ENCODE results near the gene SLC66A1.
"Not testable (repeated sequence)": the region's sequence is repeated elsewhere in the genome, so short reads cannot be mapped to it uniquely, and the experiment has no call there.

The SLC66A1 gene, protein sequence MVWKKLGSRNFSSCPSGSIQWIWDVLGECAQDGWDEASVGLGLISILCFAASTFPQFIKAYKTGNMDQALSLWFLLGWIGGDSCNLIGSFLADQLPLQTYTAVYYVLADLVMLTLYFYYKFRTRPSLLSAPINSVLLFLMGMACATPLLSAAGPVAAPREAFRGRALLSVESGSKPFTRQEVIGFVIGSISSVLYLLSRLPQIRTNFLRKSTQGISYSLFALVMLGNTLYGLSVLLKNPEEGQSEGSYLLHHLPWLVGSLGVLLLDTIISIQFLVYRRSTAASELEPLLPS

GRCh38 chr1:19311931-19312781 is at the start of gene SLC66A1, which contains the start of gene AKR7A2:
Gene SLC66A1, plus strand, starts transcription at chr1:19312326. Its CDS starts 5,352 bp downstream, at chr1:19317678.
Gene AKR7A2, minus strand, starts transcription at chr1:19312144. Its CDS starts 20 bp downstream, at chr1:19312124.
- DNase-seq (ENCODE audit: low spot score), result peak; percentile 95

- no peak for DNase-seq (ENCODE audit: low spot score)
Measured at GRCh38 chr1:19262744-19263143, 49.4 kb upstream of the SLC66A1 start.

- DNase-seq (ENCODE audit: low spot score), result no peak
Measured at GRCh38 chr1:19268445-19268844, 43.7 kb upstream of the SLC66A1 start.

DNA sequence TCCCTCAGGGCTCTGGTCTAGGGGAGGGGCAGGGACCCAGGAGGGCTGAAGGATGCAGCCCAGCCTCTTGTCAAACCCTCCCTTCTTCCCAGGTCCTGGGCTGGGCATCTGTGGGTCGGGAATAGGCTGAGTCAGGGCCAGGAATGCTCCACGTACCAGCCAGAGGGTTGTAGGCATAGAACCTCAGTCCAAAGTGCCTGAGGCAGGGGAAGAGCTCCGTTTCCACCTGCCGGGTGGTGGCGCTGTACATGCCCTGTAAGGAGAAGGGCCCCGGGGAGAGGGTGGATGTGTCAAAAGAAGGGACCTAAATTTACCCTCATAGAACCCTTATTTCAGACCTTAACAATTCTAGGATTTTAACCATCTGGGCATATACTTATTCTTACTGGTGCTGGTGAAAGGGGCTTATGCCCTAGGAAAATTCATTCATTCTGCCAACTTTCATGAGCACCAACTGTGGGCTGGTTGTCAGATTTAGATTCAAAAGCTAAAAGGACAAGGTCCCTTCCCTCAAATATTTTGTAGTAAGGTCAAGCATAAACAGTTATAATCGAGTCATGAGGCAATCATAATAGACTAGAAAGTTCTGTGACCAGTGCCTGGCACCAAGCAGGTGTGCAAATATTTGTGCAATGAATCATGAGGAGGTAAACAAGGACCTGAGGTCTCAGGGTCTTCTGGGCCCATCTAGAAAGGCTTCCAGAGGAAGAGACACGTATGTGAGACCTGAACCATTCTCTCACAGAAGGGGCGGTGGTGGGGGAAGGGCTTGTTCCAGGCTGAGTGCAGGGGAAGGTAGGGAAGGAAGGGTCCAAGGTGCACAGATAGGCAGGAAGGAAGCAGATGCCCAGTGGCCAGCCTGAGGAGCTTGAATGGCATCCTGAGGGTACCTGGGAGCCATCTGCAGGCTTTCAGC is 42.4 kb upstream of the SLC66A1 start:
- DNase-seq (ENCODE audit: low spot score), result not testable (repeated sequence)

GRCh38 chr1:19270343-19270730 is 41.8 kb upstream of the SLC66A1 start:
- not testable (repeated sequence) for DNase-seq (ENCODE audit: low spot score)

DNA sequence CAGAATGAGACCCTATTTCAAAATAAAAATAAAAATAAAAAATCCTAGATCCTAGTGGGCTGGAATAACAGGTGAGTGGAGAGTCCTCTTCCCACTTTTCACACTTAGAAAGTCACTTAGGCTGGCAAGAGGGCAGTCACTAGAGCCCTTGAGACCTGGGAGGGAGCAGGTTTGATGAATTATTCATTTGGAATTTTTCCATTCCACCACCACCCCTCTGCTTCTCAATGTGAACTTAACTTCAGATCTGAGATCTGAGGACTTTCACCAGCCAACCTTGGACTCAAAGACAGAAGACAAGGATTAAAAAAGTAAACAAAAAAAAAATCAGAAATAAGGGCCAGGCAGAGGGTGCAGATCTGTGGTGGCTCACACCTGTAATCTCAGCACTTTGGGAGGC is 40.1 kb upstream of the SLC66A1 start:
- no peak for DNase-seq (ENCODE audit: low spot score)

DNA sequence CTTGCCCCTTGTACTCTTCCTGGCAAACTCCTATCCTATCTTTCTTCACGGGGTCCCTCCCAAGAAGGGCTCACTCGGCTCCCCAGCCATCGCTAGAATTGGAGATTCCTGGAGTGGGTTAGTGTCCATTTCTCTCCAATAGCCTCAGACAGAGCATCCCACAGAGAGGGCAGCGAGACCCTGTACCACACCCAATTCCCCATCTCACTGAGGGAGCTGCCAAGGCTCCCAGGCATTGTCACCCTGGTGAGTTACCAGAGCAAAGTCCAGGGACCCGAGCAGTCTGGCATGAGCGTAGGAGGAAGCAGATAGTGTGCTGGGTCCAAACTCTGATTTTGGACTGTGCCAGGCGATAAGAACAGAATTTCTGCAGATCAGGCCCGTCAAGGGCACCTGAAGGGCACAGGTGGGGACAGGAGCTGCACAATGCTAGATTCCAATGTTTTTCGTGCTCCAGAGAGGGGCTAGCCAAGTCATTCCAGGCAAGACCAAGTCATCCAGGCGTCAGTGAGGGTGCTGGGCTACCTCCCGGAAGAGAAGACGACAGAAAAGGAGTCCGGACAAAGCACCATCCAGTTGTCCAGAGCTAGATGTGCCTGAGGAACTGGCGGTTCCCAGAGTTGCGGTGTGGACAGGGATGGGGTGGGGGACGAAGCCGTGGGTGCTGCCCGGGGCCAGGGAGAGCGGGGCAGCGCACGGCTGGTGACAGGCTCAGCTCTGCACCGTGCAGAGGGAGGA is 38.9 kb upstream of the SLC66A1 start:
- no peak for DNase-seq (ENCODE audit: low spot score)

DNA sequence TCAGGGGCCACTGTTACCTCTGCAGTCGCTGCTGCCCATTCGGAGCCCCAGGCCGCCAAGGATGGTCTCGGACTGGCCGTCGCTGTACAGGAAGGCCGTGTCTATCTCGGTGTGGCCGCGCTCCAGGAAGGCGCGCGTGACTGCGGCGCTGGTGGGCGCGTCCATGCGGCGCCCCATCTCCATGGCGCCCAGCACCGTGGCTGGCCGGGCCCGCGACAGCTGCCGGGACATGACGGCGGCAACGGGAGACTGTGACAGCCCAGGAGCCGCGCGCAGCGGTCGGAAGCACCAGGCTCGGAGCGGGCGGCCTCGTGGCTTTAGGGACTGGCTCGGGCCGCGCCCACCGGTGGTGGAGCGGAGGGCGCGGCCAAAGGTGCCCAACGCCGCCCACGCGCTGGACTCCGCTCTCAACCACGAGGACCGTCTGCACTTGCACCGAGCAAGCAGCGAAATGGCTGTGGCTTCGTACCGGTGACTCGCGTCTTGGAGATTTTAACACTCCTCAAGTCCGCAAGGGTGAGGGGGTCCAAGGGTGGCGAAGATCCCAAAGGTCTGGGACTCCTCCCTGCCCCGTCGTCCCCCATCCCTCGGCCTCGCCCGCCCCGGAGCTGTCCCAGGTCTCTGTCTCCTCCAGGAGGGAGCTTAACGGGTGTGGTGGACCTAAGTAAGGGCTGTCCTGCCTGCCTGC is 38.1 kb upstream of the SLC66A1 start:
- not testable (repeated sequence) for DNase-seq (ENCODE audit: low spot score)

DNA sequence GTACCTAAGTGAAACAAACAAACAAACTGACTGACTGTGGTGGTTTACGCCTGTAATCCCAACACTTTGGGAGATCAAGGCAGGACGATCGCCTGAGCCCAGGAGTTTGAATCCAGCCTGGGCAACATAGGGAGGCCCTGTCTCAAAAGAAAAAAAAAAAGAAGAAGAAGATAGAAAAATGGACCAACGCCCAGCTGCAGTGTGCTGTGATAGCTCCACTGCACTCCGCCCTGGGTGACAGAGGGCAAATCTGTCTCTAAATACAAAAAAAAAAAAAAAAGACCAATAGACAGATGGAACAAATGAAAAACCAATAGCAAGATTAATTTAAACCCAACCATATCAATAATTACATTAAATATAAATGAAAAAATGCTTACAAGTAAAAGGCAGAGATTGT is 37.5 kb upstream of the SLC66A1 start:
- no peak for DNase-seq (ENCODE audit: low spot score)

- DNase-seq (ENCODE audit: low spot score), result no peak
Measured at GRCh38 chr1:19283891-19284290, 28.2 kb upstream of the SLC66A1 start.

- DNase-seq (ENCODE audit: low spot score), result no peak
Measured at GRCh38 chr1:19284881-19285280, 27.2 kb upstream of the SLC66A1 start.

DNA sequence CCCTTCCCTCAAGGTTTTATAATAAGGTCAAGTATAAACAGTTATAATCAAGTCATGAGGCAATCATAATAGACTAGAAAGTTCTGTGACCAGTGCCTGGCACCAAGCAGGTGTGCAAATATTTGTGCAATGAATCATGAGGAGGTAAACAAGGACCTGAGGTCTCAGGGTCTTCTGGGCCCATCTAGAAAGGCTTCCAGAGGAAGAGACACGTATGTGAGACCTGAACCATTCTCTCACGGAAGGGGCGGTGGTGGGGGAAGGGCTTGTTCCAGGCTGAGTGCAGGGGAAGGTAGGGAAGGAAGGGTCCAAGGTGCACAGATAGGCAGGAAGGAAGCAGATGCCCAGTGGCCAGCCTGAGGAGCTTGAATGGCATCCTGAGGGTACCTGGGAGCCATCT is 26.8 kb upstream of the SLC66A1 start:
- not testable (repeated sequence) for DNase-seq (ENCODE audit: low spot score)

DNA sequence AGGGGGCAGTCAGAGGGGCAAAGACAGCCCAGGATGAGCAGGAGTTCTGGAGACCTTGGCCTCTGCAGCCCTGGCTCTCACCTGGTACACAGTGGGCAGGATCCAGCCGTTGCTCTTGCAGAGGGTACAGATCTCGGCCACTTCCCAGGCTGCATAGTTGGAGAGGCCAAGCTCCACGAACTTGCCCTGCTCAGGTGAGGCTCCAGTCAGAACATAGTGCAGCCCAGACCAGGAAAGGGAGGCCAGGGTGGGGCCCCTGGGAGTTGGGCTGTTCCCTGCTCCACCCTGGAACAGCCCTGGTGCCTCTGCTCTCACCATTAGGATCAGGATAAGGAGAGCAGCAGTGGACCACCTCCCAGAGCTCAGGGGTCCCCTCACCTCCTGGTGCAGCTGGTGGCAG is 26.3 kb upstream of the SLC66A1 start:
- DNase-seq (ENCODE audit: low spot score), result not testable (repeated sequence)

GRCh38 chr1:19287436-19288185 is 24.5 kb upstream of the SLC66A1 start:
- no peak for DNase-seq (ENCODE audit: low spot score)

DNA sequence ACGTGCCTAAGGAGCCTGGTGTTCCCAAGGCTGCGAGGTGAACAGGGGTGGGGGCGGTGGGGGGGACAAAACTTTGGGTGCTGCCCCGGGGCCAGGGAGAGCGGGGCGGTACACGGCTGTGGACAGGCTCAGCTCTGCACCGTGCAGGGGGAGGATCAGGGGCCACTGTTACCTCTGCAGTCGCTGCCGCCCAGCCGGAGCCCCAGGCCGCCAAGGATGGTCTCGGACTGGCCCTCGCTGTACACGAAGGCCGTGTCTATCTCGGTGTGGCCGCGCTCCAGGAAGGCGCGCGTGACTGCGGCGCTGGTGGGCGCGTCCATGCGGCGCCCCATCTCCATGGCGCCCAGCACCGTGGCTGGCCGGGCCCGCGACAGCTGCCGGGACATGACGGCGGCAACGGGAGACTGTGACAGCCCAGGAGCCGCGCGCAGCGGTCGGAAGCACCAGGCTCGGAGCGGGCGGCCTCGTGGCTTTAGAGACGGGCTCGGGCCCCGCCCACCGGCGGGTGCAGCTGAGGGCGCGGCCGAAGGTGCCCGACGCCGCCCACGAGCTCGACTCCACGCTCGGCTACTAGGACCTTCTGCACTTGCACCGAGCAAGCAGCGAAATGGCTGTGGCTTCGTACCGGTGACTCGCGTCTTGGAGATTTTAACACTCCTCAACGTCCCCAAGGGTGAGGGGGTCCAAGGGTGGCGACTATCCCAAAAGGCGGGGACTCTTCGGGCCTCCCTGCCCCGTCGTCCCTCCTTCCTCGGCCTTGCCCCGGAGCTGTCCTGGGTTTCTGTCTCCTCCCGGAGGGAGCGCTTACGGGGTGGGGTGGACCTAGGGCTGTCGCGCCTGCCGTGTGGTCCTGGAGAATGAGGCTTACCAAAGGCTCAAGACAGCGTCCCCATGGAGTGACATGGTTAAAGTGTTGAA is 23.5 kb upstream of the SLC66A1 start, which contains the start of gene AKR7A3:
AKR7A3 (minus strand) TSS at position 447 of the 918 bp plus-strand sequence; CDS start at position 386, 61 bp downstream.
- peak; percentile 68 for DNase-seq (ENCODE audit: low spot score)

GRCh38 chr1:19289244-19289643 is 22.9 kb upstream of the SLC66A1 start:
- DNase-seq (ENCODE audit: low spot score), result no peak

- no peak for DNase-seq (ENCODE audit: low spot score)
Measured at GRCh38 chr1:19294638-19295037, 17.5 kb upstream of the SLC66A1 start.

GRCh38 chr1:19300211-19300610 is 11.9 kb upstream of the SLC66A1 start:
- no peak for DNase-seq (ENCODE audit: low spot score)

DNA sequence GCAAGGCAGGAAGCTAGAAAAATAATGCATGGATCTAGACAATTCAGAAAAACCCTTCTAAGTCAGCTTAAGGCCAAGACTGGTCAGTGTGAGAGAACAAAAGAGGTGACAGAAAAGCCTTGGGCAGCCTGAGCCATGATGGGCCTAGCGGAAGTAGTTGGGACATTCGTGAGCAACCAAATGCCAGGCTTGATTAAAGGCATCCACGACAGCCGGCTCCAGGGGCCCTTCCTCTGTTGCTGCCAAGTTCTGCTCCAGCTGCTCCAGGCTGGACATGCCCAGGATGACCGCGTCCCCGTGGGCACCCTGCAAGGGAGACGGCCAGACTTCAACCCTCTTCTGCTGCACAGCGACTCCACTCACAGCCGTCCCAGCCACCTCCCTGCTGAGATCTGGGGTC is 8.0 kb upstream of the SLC66A1 start:
- DNase-seq (ENCODE audit: low spot score), result not testable (repeated sequence)
